GM18526 (cell line): ENCODE measurements around the gene SPPL3.

Source experiments
- POLR2A ChIP-seq: IDR thresholded peaks from 3 replicates; pipeline ENCODE4 v1.6.1; 2011; ENCODE audit not compliant: insufficient read length; ENCODE audit errors: extremely low read depth

SPPL3 gene

GRCh38 chr12:120925740-120926563 is 21.8 kb upstream of the SPPL3 start:
- no peak for TF ChIP-seq POLR2A

- no peak for TF ChIP-seq POLR2A
These were observed 18.1 kb upstream of the SPPL3 start for GRCh38 chr12:120922279-120922678.

- no peak for TF ChIP-seq POLR2A
These were observed 17.5 kb upstream of the SPPL3 start for GRCh38 chr12:120921637-120922036.

- no peak for TF ChIP-seq POLR2A
These were observed 16.0 kb upstream of the SPPL3 start for GRCh38 chr12:120920178-120920577.

DNA sequence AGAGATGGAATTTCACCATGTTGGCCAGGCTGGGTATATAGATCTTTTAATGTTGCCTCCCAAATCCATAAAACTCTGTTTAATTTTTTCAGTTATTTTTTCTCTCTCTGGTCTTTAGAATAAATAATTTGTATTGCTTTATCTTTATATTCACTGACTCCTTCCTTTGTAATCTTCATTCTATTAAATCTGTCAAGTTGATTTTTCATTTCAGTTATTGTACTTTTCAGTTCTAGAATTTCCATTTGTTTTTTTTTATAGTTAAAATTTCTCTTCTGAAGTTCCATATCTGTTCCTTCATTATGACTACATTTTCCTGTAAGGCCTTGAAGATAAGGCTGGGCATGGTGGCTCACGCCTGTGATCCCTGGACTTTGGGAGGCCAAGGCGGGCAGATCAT is 13.6 kb upstream of the SPPL3 start:
- TF ChIP-seq POLR2A = no peak

- TF ChIP-seq POLR2A = no peak
These were observed 12.4 kb upstream of the SPPL3 start for GRCh38 chr12:120916561-120916960.

GRCh38 chr12:120914794-120915193 is 10.6 kb upstream of the SPPL3 start:
- TF ChIP-seq POLR2A = no peak

DNA sequence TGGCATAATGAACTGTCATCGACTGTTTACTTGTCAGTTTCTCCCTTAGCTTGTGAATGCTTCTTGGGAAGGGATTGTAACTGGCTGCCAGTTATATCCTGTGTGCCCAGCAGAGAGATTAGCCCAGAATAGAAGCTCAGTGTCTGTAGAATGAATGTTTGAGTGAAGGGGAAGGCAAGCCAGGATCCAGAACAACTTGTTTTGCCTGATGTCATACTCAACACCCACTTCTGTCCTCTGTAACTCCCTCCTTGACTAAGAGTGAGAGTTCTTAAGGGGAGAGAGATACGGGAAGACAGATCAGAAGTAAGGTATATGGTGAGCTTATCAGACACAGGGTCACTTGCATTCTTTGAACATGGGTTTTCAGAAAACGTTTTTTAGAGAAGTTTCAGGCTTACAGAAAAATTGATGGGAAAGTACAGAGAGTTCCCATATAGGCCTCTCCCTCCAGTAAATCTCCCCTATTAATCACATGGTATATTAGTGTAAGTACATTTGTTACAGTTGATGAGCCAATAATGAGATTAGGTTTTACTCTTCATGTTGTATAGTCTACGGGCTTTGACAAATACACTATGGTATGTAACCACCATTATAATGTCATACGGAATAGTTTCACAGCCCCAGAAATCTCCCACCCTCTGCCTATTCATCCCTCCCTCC is 5.6 kb upstream of the SPPL3 start:
- no peak for TF ChIP-seq POLR2A

DNA sequence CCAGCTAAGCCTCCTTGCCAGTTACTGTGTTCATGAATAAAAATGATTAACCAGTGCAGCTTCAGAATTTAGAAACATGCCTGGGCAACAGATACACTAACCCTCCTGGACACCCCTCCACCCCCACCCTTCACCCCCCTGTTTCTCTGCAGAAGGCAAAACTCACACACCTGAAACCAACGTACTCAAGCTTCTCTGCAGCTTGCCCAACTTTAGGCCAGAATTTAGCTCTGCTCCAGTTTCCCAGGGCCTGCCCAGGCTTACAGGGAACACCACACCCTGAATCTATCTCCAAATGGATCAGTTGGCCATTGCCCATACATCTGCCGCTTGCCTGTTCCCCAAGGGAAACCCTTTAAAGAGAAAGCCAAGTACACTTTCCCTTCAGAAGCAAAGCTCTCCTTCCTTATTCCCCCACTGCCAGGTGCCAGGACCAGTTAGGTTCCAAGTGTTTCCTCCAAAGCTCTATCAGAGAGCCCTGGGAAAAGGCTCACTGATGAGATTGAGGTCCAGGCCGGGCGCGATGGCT is 1.8 kb upstream of the SPPL3 start:
- TF ChIP-seq POLR2A = no peak

DNA sequence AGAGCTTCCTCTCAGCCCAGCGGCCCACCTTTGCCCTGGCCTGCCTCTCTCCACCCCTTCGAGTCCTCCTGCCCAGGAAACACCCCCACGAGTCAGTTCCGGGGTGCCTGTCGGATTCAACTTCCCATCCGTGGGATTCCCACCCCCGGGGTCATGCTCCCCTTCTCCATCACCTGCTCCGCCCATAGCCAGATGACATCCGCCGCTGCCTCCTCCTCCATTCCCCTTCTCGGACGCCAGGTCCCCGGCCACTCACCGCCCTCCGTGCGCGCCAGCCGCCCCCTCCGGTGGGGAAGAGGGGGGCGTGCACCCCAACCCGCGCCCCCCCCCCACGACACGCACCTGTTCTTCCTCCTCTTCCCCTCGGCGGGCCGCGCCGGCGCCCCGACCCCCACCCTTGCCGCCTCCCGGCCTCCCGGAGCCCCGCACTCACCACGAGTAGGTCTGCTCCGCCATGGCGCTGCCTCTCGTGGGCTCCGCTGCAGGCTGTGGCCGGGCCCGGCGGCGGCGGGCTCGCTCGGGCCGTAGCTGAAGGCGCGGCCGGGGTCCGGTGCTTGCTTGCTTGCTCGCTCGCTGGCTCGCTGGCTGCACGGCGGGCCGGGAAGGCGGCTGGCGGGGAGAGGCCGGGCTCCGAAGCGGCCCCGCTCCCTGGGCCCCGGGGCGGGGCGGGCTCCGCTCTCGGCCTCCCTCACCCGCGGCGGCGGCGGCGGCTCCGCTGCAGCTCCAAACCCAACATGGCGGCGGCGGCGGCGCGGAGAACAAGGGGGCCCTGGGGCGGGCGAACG is 554 bp downstream of the SPPL3 start:
- TF ChIP-seq POLR2A = peak; percentile 43

DNA sequence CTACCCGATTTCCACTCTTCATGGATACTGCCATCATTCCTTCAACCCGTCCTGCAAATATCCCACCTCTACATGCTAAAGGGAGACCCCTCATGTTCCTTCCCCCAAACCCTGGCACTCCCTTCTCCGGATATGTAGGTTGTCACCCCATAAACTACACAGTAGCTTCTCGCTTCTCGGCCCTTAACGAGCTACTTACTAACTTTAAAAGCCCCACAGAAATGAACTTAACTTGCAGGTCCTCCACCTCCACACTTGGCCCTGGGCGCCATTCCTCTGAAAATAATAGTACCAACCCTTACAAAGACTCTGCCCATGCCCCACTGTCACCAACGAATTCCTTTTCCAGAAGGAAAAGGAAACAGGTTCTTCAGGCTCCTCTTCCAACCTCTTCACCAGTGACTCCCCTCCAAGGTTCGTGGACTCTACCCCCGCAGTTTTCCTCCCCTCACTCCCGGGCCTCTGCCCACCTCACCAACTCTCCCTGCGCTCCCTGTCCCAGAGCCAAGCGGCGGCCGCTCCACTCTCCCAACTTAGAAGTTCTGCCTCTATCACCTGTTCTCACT is 1.2 kb downstream of the SPPL3 start:
- TF ChIP-seq POLR2A = no peak

GRCh38 chr12:120901818-120902217 is 2.3 kb downstream of the SPPL3 start:
- no peak for TF ChIP-seq POLR2A

- no peak for TF ChIP-seq POLR2A
These were observed 8.6 kb downstream of the SPPL3 start for GRCh38 chr12:120895532-120895931.

DNA sequence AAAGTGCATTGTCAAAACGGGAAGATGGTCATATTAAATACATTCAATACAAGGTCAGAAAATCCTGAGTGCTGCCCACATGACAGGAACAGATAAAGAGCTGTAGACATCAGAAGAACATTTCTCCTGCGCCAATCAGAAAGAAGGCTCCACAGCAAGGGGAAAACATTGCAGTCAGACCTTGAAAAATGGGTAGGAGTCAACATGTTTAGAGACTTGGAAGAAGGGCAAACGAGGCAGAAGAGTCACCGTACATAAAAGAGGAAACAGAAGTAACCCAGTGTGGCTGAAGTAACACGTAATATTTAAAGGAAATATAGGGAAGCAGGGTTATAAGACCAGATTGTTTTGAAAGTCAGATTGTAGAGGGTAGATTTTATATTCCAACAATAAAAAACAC is 11.9 kb downstream of the SPPL3 start:
- TF ChIP-seq POLR2A = no peak

DNA sequence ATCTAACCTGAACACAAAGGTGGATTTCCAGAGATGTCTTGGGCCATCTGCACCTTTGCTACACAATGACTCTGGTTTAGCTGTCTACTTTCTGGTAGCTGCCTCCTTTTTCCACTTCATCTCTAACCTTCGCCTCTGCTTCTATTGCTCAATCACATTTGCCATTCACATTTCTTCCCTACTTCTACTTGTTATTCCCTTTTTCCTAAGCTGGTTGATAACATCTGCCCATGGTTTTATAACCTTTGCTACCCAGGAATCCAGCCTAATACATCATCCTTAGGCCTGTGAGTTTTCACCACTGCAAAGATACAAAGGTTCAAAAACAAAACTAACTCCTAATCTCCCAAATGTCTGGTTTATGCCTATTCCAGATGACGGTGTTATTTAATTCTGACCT is 13.2 kb downstream of the SPPL3 start:
- no peak for TF ChIP-seq POLR2A
